Central memory CD8-positive, alpha-beta T cell (primary cell): ENCODE measurements around the gene GALP.
"Not testable (repeated sequence)": the region's sequence is repeated elsewhere in the genome, so short reads cannot be mapped to it uniquely, and the experiment has no call there.

Experiments used
- ATAC-seq: fragments of 150-1000 bp; cut with Tn5 transposase; replicated peaks from 2 replicates; pipeline ENCODE4 v1.10.0; 2022; ENCODE audit warnings: mild to moderate bottlenecking, moderate FRiP score, moderate number of reproducible peaks; ENCODE audit not compliant: poor library complexity, severe bottlenecking; ENCODE audit errors: extremely low read depth
- DNase-seq, 2 donors: peaks; one replicate each; pipeline ENCODE4 v3.0.0; 2021; ENCODE audit warnings: low spot score in 2 of 2
- H3K27ac Mint-ChIP-seq: one replicate; pipeline ENCODE4 v1.8.0; 2022; ENCODE audit warnings: low read depth, mild to moderate bottlenecking, moderate library complexity, mixed read lengths
- H3K27me3 Mint-ChIP-seq: one replicate; pipeline ENCODE4 v1.8.0; 2022; ENCODE audit warnings: mixed read lengths
- H3K36me3 Mint-ChIP-seq: one replicate; pipeline ENCODE4 v1.8.0; 2022; ENCODE audit warnings: mild to moderate bottlenecking, moderate library complexity, mixed read lengths; ENCODE audit not compliant: insufficient read depth
- H3K4me1 Mint-ChIP-seq: one replicate; pipeline ENCODE4 v1.8.0; 2022; ENCODE audit warnings: mixed read lengths
- H3K4me3 Mint-ChIP-seq: one replicate; pipeline ENCODE4 v1.8.0; 2022; ENCODE audit warnings: mild to moderate bottlenecking, moderate library complexity, mixed read lengths
- H3K9me3 Mint-ChIP-seq: one replicate; pipeline ENCODE4 v1.8.0; 2022; ENCODE audit warnings: mixed read lengths

The GALP gene

DNA sequence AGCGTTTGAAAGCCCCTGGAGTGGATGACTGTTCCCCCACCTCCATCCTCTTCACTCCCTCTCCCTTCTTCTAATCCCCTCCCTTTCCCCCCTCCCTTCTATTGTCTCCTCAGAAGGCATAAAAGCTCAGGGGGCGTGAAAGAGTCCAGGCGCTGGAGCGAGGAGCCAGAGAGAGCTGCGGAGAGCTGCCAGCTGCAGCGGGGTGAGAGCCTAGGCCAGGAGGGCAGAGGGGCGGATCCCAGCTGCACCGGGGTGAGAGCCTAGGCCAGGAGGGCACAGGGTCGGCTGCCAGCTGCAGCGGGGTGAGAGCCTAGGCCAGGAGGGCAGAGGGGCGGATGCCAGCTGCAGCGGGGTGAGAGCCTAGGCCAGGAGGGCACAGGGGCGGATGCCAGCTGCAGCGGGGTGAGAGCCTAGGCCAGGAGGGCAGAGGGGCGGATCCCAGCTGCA, at the start of gene GALP:
TSS of gene GALP (plus strand) at position 148 of the 447 bp plus-strand sequence. CDS start 1,101 bp downstream, outside the sequence.
- ATAC-seq, H3K27ac Mint-ChIP-seq, H3K9me3 Mint-ChIP-seq, H3K36me3 Mint-ChIP-seq, DNase-seq, H3K4me3 Mint-ChIP-seq, H3K4me1 Mint-ChIP-seq: not testable (repeated sequence)
- peaks cover 24% of the 10 kb centered on the region for H3K27me3 Mint-ChIP-seq

DNA sequence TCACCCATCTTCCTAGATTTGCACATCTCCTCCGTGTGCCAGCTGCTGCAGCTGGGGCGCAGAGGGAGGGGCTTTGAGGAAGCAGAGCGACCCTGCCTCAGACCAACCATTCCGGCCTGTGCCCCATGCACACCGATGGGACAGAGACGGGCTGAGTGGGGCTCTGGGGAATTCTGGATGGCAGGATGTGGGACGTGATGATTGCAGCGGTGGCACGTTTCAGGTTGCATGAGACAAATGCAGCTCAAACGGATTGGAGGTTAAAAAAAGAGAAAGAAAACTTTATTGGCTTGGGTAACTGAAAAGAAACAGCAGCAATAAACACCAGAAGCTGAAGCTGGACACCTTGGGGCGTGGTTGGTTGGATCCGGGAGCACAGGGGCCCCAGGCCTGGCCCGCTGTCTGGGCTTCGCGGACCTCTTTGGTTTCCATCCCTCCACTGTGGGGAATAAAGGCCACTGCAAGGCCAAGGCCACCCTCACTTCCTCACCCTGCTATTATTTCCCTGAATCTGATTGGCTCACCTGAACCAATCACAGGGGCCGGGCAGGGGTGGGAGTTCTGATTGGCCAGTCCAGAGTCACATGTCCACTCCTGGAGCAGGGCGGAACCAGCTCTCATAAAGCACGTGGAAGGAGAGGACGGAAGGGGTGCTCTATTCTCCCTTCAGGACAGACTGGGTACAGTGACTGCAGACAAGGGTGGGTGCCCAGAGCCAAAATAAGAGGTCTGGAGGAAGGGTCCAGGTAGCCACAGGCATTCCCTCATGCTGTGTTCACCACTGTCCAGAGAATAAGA, 48.6 kb upstream of the GALP start:
- no peak overlapping the region for H3K4me3 Mint-ChIP-seq
- H3K36me3 Mint-ChIP-seq = peaks cover 2% of the 10 kb centered on the region
- H3K27ac Mint-ChIP-seq = no peak overlapping the region
- no peaks in the 10 kb centered on the region for H3K4me1 Mint-ChIP-seq
- DNase-seq (no peak), ATAC-seq (no peak)
- H3K9me3 Mint-ChIP-seq = no peaks in the 10 kb centered on the region
- H3K27me3 Mint-ChIP-seq = no peaks in the 10 kb centered on the region

DNA sequence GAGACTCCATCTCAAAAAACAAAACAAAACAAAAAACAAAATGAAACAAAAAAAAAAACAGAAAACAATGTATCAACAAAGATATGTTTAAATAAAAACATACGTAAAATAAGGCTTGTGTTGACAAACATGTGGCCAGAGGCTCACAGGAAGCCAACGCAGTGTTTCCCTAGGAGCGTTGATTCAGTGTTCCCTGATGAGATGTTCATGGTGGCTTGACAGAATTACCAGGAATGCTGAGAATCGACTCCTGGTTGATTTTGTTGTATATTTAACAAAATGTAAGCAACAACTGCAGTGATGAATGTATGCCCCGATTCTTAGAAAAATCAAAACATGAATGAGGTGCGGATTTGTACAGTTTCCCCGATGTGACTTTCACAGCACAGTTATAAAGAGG, 45.8 kb upstream of the GALP start:
- ATAC-seq (no peak), DNase-seq (no peak)
- Mint-ChIP-seq H3K27ac (no peak overlapping the region), H3K4me1 (no peaks in the 10 kb centered on the region), H3K4me3 (no peak overlapping the region), H3K9me3 (no peaks in the 10 kb centered on the region), H3K27me3 (no peaks in the 10 kb centered on the region), H3K36me3 (peaks cover 2% of the 10 kb centered on the region)

DNA sequence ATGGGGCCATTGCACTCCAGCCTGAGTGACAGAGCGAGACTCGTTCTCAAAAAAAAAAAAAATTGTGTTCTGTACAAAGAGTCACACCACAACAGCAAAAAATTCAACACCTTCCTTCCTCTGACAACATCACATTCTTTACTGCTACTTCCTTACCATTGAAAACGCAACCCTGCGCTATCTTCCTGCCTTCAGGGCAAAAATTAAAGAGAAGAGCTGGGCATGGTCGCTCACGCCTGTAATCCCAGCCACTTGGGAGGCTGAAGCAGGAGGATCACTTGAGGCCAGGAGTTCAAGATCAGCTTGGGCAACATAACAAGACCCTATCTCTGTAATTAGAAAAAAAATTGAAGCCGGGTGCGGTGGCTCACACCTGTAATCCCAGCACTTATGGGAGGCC, 44.2 kb upstream of the GALP start:
- no peaks in the 10 kb centered on the region for H3K9me3 Mint-ChIP-seq
- H3K4me1 Mint-ChIP-seq = no peaks in the 10 kb centered on the region
- no peak overlapping the region for H3K4me3 Mint-ChIP-seq
- DNase-seq = no peak
- no peaks in the 10 kb centered on the region for H3K27me3 Mint-ChIP-seq
- no peaks in the 10 kb centered on the region for H3K36me3 Mint-ChIP-seq
- no peak overlapping the region for H3K27ac Mint-ChIP-seq
- ATAC-seq = no peak

DNA sequence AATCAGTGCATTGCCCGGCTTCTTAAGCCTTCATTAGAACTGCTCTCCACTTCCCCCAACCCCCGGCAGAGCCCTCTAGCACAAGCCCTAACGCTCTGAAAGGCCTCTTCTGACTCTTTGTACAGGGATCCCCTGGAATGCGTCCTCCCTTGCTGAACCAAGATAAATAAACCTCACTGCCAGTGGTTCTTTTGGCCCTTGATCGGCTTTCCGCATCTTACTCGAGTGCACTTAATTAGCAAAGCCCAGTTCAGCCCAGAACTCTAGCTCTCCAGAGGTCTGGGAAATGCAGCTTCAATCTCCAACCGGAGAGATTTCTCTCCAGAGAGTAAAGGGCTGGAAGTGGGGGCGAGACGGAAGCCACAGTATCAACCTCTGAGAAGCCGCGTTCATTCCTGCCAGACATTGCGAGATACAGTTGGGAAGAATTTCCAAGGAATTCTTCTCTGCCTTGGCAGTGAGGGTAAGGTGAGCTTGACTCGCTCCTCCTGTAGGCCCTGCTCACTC, 43.4 kb upstream of the GALP start:
- Mint-ChIP-seq H3K36me3 (no peaks in the 10 kb centered on the region), H3K4me1 (no peaks in the 10 kb centered on the region), H3K27me3 (no peaks in the 10 kb centered on the region), H3K4me3 (no peak overlapping the region), H3K9me3 (no peaks in the 10 kb centered on the region), H3K27ac (no peak overlapping the region)
- DNase-seq = no peak
- ATAC-seq = no peak

DNA sequence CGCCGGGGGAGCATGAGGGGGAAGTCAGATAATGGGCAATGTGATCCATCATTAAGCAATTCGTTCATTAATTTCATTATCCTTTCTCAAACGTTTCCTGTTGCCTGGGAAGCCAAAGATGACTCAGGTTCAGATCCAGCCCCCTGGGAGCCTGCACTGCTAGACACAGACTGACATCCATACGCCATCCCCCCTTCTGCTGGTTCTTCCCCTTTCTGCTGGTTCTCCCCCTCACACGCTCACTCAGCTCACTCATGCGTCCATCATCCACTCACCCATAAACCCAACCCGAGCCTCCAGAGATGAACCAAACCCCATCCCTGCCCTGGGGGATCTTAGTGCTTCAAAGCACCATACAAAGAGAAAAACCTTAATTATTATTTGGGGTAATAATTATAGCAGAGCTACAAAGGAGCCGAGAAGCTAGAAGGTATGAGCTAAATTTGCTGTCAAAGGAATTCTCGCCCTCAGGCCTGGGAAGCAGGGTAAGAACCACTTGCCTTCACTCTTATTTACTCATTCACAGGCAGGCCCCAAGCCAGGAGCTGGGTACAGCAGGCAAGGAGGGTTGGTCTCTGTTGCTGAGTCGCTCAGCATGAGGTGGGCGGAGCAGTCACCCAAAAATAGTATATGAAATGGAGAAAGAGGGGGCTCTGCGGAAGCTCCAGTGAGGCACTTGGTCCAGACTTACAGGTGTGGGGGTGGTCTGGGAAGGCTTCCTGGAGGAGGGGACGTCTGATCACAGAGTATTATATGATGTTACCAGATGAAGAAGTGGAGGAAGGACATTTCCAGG, 41.8 kb upstream of the GALP start:
- H3K4me1 Mint-ChIP-seq = no peaks in the 10 kb centered on the region
- H3K27ac Mint-ChIP-seq = no peak overlapping the region
- ATAC-seq (no peak), DNase-seq (no peak)
- no peaks in the 10 kb centered on the region for H3K27me3 Mint-ChIP-seq
- no peaks in the 10 kb centered on the region for H3K36me3 Mint-ChIP-seq
- no peaks in the 10 kb centered on the region for H3K9me3 Mint-ChIP-seq
- no peak overlapping the region for H3K4me3 Mint-ChIP-seq

DNA sequence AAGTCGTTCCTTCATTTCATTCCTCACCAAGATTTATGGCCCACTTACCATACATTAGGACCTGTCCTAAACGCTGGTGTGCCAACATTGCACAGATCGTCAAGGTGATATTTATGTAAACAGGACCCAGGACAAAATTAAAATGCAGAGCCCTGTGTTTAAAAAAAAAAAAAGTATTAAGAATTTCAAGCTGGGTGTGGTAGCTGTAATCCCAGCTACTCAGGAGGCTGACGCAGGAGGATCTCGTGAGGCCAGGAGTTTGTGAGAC, 41.2 kb upstream of the GALP start:
- Mint-ChIP-seq H3K27ac (no peak overlapping the region), H3K27me3 (no peaks in the 10 kb centered on the region), H3K9me3 (no peaks in the 10 kb centered on the region), H3K4me3 (no peak overlapping the region), H3K4me1 (peaks cover under 1% of the 10 kb centered on the region), H3K36me3 (no peaks in the 10 kb centered on the region)
- ATAC-seq = no peak
- DNase-seq = no peak

DNA sequence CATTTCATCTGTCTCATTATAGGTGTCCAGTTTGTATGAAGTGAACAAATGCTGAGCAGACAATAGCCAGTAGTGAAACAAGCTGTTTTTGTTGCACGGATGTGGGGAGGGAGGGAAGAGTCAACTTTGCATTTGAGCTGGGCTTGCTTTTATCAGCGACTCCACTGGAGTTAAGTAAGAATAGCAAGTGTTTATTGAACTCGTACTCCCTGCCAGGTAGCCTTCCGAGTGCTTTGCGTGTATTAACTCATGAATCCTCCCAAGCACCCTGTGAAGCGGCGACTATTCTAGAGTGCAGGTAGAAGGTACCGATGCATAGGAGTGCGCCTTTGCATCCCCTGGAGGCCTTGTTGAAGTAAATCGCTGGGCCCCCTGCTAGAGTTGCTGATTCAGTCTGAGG, 39.4 kb upstream of the GALP start:
- Mint-ChIP-seq H3K4me1 (peaks cover 17% of the 10 kb centered on the region), H3K27ac (no peak overlapping the region), H3K4me3 (no peak overlapping the region)

DNA sequence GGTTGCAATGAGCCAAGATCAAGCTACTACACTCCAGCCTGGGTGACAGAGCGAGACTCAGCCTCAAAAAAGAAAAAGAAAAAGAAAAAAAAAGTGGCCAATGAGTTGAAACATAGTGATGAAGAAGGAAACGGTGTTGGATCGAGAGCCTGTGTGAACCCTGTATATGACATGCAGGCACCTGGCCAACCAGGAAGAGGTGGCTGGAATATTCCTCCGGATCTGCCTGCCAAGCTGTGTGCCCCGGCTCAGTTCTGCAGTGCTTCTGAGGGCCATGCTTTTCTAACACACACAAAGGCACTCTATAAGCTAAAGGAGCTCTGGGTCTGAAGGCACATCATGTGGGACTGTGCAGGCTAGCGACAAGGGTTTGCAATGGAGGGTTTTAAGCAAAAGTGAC, 38.4 kb upstream of the GALP start:
- H3K27me3 Mint-ChIP-seq = no peaks in the 10 kb centered on the region

More for the DNA sequence above, 39.4 kb upstream of the GALP start:
- Mint-ChIP-seq H3K9me3 (no peaks in the 10 kb centered on the region), H3K27me3 (no peaks in the 10 kb centered on the region), H3K36me3 (peaks cover 3% of the 10 kb centered on the region)
- no peak for ATAC-seq
- no peak for DNase-seq

DNA sequence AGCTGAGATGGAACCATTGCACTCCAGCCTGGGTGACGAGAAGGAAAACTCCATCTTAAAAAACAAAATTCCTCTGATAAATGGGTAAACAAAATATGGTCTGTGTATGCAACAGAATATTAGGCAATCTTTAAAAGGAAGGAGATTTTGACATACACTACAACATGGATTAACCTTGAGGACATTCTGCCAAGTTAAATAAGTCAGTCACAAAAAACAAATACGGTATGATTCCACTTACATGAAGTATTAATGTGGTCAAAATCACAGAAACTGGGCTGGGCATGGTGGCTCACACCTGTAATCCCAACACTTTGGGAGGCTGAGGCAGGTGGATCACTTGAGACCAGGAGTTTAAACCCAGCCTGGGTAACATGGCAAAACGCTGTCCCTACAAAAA, 37.7 kb upstream of the GALP start:
- no peak for ATAC-seq
- Mint-ChIP-seq H3K27me3 (no peaks in the 10 kb centered on the region), H3K9me3 (no peaks in the 10 kb centered on the region), H3K27ac (no peak overlapping the region), H3K4me1 (peaks cover 29% of the 10 kb centered on the region), H3K36me3 (peaks cover 3% of the 10 kb centered on the region), H3K4me3 (no peak overlapping the region)
- DNase-seq = no peak

More for the DNA sequence above, 38.4 kb upstream of the GALP start:
- DNase-seq (no peak), ATAC-seq (no peak)
- Mint-ChIP-seq H3K36me3 (peaks cover 3% of the 10 kb centered on the region), H3K4me3 (no peak overlapping the region), H3K27ac (no peak overlapping the region), H3K4me1 (peaks cover 24% of the 10 kb centered on the region), H3K9me3 (no peaks in the 10 kb centered on the region)

DNA sequence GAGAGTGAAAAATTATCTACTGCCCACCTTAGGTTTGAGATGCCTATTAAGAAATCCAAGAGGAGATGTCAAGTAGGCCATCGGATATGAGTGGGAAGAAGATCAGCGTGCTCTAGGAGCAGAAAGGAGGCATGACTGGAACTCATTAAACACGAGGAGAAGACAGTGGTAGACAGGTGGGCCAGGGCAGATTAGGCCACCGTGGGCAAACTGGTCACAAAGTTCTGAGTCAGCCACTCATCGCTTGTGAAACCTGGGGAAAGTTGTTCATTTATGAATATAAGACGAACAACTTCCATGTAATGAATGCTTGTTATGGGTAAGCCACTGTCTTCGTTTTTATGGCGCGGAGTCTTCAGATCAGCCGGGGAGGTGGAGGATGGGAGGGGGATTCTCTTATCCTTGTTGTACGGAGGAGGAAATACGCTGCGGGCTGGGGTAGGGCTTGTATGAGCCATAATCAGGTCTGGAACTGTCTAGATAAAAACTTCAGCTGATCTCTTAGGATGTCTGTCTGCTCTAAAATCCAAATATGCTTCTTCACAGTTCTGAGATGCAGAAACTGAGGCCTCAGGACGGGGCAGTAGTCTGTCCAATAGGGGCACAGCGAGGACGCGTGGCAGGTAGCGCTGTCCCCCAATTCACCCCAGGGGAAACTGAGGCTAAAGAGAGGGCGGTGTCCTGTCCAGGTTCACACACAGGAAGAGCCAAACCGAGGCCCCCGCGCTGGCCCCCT, 35.8 kb upstream of the GALP start:
- ATAC-seq (no peak), DNase-seq (no peak)
- Mint-ChIP-seq H3K27ac (peak overlapping the region; percentile 96), H3K36me3 (peaks cover 3% of the 10 kb centered on the region), H3K9me3 (no peaks in the 10 kb centered on the region), H3K4me3 (peak overlapping the region; percentile 93), H3K27me3 (no peaks in the 10 kb centered on the region), H3K4me1 (peaks cover 41% of the 10 kb centered on the region)

DNA sequence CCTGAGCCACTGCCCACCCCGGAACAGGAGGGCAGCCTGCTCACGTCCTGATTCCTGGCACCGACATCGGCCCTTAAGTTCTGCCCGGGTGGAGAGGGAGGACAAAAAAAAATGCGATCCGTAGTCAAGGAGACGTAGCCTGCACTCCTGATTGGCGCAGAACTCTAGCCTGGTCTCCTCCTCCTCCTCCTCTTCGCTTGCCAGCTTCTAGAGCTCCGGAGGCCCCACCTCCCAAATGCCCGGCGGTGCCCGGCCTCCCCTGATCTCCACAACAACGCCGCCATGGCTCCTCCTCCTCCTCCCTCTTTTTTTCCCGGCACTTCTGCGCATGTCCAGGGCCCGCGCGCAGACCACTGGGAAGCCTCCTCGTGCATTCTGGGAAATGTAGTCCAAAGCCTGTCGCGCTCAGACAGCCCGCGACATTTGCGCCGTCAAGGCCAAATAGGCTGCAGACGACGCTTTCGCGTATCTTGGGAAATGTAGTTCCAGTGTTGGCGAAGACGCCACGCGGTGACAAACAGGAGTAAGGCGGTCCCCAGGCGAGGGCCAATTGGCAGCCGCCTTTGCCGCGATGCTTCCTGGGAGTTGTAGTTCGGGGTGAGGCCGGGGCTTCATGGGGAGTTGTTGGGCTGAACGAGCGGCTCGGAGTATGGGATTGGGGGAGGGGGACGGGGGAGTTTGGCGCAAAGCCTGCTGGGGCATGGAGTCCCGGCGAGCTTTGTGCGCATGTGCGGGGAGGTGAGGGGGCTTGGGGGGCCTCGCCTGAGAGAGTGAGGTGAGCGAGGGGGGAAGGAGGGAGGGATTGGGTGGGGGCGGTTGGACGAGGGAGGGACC, 35.0 kb upstream of the GALP start, which contains the start of gene ZNF444:
TSS of gene ZNF444 (plus strand) at position 705 of the 834 bp plus-strand sequence. CDS start 5,625 bp downstream, outside the sequence.
- Mint-ChIP-seq H3K4me3 (peak within 1 kb of the TSS; percentile 93), H3K27me3 (no peaks in the 10 kb centered on the region), H3K4me1 (peaks cover 41% of the 10 kb centered on the region), H3K36me3 (peaks cover 3% of the 10 kb centered on the region), H3K9me3 (no peaks in the 10 kb centered on the region), H3K27ac (peak within 1 kb of the TSS; percentile 96)
- peak; percentile 94 for ATAC-seq
- peak; percentile 96 to 99 for DNase-seq
